ENCODE data around the gene CCT7. TPM values are rescaled to one million over a fixed set of nuclear protein-coding genes. Genes with fewer than 3 reads are reported as not detected.

The CCT7 gene
- total RNA-seq, 3 donors from 2014 or later = 180 to 223 (median 187) TPM

- Histone ChIP-seq H3K27ac (no peak overlapping the region), H3K36me3 (peaks cover 11% of the 10 kb centered on the region), H3K27me3 (no peaks in the 10 kb centered on the region), H3K4me3 (no peak overlapping the region), H3K9me3 (no peaks in the 10 kb centered on the region), H3K4me1 (no peaks in the 10 kb centered on the region)
- intact Hi-C loops (cut with DNase I; ENCODE audit: low total_unique reads) = no loop called here
- DNase-seq (ENCODE audit: low spot score in 2 of 2) = no peak
- TF ChIP-seq, protein P1, sequence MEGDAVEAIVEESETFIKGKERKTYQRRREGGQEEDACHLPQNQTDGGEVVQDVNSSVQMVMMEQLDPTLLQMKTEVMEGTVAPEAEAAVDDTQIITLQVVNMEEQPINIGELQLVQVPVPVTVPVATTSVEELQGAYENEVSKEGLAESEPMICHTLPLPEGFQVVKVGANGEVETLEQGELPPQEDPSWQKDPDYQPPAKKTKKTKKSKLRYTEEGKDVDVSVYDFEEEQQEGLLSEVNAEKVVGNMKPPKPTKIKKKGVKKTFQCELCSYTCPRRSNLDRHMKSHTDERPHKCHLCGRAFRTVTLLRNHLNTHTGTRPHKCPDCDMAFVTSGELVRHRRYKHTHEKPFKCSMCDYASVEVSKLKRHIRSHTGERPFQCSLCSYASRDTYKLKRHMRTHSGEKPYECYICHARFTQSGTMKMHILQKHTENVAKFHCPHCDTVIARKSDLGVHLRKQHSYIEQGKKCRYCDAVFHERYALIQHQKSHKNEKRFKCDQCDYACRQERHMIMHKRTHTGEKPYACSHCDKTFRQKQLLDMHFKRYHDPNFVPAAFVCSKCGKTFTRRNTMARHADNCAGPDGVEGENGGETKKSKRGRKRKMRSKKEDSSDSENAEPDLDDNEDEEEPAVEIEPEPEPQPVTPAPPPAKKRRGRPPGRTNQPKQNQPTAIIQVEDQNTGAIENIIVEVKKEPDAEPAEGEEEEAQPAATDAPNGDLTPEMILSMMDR (IDR thresholded peaks at IDR 0.05) = no peak
- TF ChIP-seq POLR2A (IDR thresholded peaks at IDR 0.05) = no peak
Measured at GRCh38 chr2:73253400-73253799, 19.3 kb downstream of the CCT7 start.

GRCh38 chr2:73253901-73254300 is 19.8 kb downstream of the CCT7 start:
- intact Hi-C loops (cut with DNase I; ENCODE audit: low total_unique reads) = no loop called here

DNA sequence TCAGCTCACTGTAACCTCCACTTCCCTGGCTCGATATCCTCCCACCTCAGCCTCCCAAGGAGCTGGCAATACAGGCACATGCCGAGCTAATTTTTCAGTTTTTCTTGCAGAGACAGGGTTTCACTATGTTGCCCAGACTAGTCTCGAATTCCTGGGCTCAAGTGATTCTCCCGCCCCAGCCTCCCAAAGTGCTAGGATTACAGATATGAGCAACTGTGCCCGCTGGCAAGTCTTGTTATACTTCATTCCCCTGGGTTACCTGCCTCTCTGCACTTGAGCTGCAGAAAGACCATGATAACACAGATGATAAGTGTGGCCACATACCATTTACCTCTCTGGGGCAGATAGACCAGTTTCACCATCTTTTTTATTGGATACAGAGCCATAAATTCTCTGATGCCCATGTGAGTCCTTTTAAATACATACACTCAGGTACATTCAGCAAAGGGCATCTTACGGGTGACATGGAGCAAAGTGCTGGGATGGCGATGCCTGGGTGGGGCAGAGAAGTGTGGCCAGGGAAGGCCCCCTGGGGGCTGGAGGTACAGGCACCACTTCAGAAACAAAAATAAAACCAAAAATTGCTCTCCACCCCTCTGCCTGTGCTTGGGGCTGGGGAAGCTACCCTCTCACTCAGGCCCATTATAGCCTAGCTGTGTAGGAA is 20.4 kb downstream of the CCT7 start:
- DNase-seq (ENCODE audit: low spot score in 2 of 2) = no peak
- Histone ChIP-seq H3K9me3 (no peaks in the 10 kb centered on the region), H3K36me3 (peaks cover 11% of the 10 kb centered on the region)

More at GRCh38 chr2:73253901-73254300, 19.8 kb downstream of the CCT7 start:
- Histone ChIP-seq H3K36me3 (peaks cover 11% of the 10 kb centered on the region), H3K27ac (no peak overlapping the region), H3K4me3 (no peak overlapping the region), H3K27me3 (no peaks in the 10 kb centered on the region), H3K4me1 (no peaks in the 10 kb centered on the region), H3K9me3 (no peaks in the 10 kb centered on the region)
- TF ChIP-seq, protein P1 (IDR thresholded peaks at IDR 0.05) = no peak
- no peak for TF ChIP-seq POLR2A (IDR thresholded peaks at IDR 0.05)
- TF ChIP-seq POLR2AphosphoS5 (IDR thresholded peaks at IDR 0.05) = no peak
- no peak for DNase-seq (ENCODE audit: low spot score in 2 of 2)

GRCh38 chr2:73255007-73255644 is 21.0 kb downstream of the CCT7 start:
- intact Hi-C loops (cut with DNase I; ENCODE audit: low total_unique reads) = no loop called here
- H3K9me3 ChIP-seq = no peaks in the 10 kb centered on the region
- H3K27me3 ChIP-seq = no peaks in the 10 kb centered on the region
- TF ChIP-seq POLR2AphosphoS5 (IDR thresholded peaks at IDR 0.05) = no peak
- no peak for TF ChIP-seq POLR2A (IDR thresholded peaks at IDR 0.05)
- TF ChIP-seq, protein P1 (IDR thresholded peaks at IDR 0.05) = no peak
- no peak overlapping the region for H3K27ac ChIP-seq
- H3K36me3 ChIP-seq = peaks cover 11% of the 10 kb centered on the region
- no peak for DNase-seq (ENCODE audit: low spot score in 2 of 2)
- H3K4me1 ChIP-seq = no peaks in the 10 kb centered on the region
- H3K4me3 ChIP-seq = no peak overlapping the region

More for the DNA sequence above, 20.4 kb downstream of the CCT7 start:
- no peak overlapping the region for H3K27ac ChIP-seq
- TF ChIP-seq POLR2AphosphoS5 (IDR thresholded peaks at IDR 0.05) = no peak
- no peak for TF ChIP-seq POLR2A (IDR thresholded peaks at IDR 0.05)
- TF ChIP-seq, protein P1 (IDR thresholded peaks at IDR 0.05) = no peak
- H3K27me3 ChIP-seq = no peaks in the 10 kb centered on the region
- no peak overlapping the region for H3K4me3 ChIP-seq
- H3K4me1 ChIP-seq = no peaks in the 10 kb centered on the region
- intact Hi-C loops (cut with DNase I; ENCODE audit: low total_unique reads) = no loop called here

DNA sequence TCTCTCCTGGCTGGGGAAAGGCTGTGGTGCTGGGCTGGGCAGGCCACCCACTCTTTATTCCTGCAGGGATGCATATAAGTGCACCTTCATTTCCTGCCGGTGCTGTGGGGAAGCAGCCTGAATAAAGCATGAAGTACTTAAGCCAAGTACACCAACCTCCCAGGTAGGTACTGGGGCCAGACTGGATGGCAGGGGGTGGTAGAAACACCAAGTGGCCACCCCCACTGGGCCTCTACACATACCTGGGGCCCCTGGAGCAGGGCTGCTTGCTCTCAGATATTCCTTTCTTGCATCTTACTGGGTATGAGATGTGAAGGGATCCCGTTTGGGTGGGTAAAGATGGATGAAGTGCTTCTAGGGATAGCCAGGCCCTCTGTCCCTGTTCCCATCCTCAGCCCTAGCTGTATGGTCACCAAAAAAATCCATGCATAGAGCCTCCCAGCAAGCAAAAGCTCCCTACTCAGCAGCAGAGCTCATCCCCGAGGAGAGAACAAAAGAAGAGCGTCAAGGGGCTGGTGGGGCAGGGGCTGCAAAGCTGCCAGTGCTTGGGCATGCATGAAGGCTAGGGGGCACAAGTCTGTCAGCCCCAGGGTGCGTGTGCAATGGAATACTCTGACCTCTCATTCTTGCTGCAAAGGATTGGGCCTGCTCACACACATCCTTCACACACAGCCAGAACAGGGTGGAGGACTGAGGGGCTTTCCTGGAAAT is 22.0 kb downstream of the CCT7 start:
- H3K27ac ChIP-seq = no peak overlapping the region
- H3K9me3 ChIP-seq = no peaks in the 10 kb centered on the region
- TF ChIP-seq POLR2A (IDR thresholded peaks at IDR 0.05) = no peak
- TF ChIP-seq POLR2AphosphoS5 (IDR thresholded peaks at IDR 0.05) = no peak
- TF ChIP-seq, protein P1 (IDR thresholded peaks at IDR 0.05) = no peak
- DNase-seq (ENCODE audit: low spot score in 2 of 2) = no peak
- H3K4me1 ChIP-seq = no peaks in the 10 kb centered on the region
- peaks cover 11% of the 10 kb centered on the region for H3K36me3 ChIP-seq
- intact Hi-C loops (cut with DNase I; ENCODE audit: low total_unique reads) = no loop called here
- H3K4me3 ChIP-seq = no peak overlapping the region
- no peaks in the 10 kb centered on the region for H3K27me3 ChIP-seq

Measured in breast epithelium (tissue), 4 donors.